ENCODE measurements around the gene UBA6. TPM values are rescaled to one million over a fixed set of nuclear protein-coding genes. Genes with fewer than 3 reads are reported as not detected.
"Not testable (repeated sequence)": the region's sequence is repeated elsewhere in the genome, so short reads cannot be mapped to it uniquely, and the experiment has no call there.

UBA6 gene
- total RNA-seq, 1 experiment from 2014 or later, result 132 TPM

GRCh38 chr4:67674098-67674497 lies 26.9 kb downstream of the UBA6 start:
- DNase-seq (ENCODE audit: low read depth), result no peak

- no peak for DNase-seq (ENCODE audit: low read depth)
Observed at GRCh38 chr4:67668315-67668714, 32.6 kb downstream of the UBA6 start.

- DNase-seq (ENCODE audit: low read depth), result no peak
Observed at GRCh38 chr4:67660418-67660817, 40.5 kb downstream of the UBA6 start.

- no peak for DNase-seq (ENCODE audit: low read depth)
Observed at GRCh38 chr4:67659065-67659464, 41.9 kb downstream of the UBA6 start.

- no peak for DNase-seq (ENCODE audit: low read depth)
Observed at GRCh38 chr4:67658302-67658701, 42.7 kb downstream of the UBA6 start.

GRCh38 chr4:67651536-67651935 lies 49.4 kb downstream of the UBA6 start:
- no peak for DNase-seq (ENCODE audit: low read depth)

- DNase-seq (ENCODE audit: low read depth), result no peak
Observed at GRCh38 chr4:67638136-67638535, 62.8 kb downstream of the UBA6 start.

GRCh38 chr4:67636978-67637377 lies 64.0 kb downstream of the UBA6 start:
- DNase-seq (ENCODE audit: low read depth), result not testable (repeated sequence)

GRCh38 chr4:67635331-67635730 lies 65.6 kb downstream of the UBA6 start:
- DNase-seq (ENCODE audit: low read depth), result no peak

GRCh38 chr4:67634741-67635140 lies 66.2 kb downstream of the UBA6 start:
- DNase-seq (ENCODE audit: low read depth), result no peak

GRCh38 chr4:67632492-67632891 lies 68.5 kb downstream of the UBA6 start:
- no peak for DNase-seq (ENCODE audit: low read depth)

- no peak for DNase-seq (ENCODE audit: low read depth)
Observed at GRCh38 chr4:67624939-67625338, 76.0 kb downstream of the UBA6 start.

GRCh38 chr4:67616478-67616877 lies 84.5 kb downstream of the UBA6 start:
- no peak for DNase-seq (ENCODE audit: low read depth)

- DNase-seq (ENCODE audit: low read depth), result no peak
Observed at GRCh38 chr4:67615119-67615518, 85.8 kb downstream of the UBA6 start.

- no peak for DNase-seq (ENCODE audit: low read depth)
Observed at GRCh38 chr4:67614186-67614585, 86.8 kb downstream of the UBA6 start.

- DNase-seq (ENCODE audit: low read depth), result no peak
Observed at GRCh38 chr4:67608027-67608426, 92.9 kb downstream of the UBA6 start.

GRCh38 chr4:67604749-67605148 lies 96.2 kb downstream of the UBA6 start:
- no peak for DNase-seq (ENCODE audit: low read depth)

- no peak for DNase-seq (ENCODE audit: low read depth)
Observed at GRCh38 chr4:67604029-67604381, 97.0 kb downstream of the UBA6 start.

- DNase-seq (ENCODE audit: low read depth), result no peak
Observed at GRCh38 chr4:67603310-67604028, 97.5 kb downstream of the UBA6 start.

- DNase-seq (ENCODE audit: low read depth), result no peak
Observed at GRCh38 chr4:67593741-67594175, 107.2 kb downstream of the UBA6 start.

- DNase-seq (ENCODE audit: low read depth), result no peak
Observed at GRCh38 chr4:67587156-67587555, 113.8 kb downstream of the UBA6 start.

GRCh38 chr4:67584496-67584895 lies 116.5 kb downstream of the UBA6 start:
- no peak for DNase-seq (ENCODE audit: low read depth)

- no peak for DNase-seq (ENCODE audit: low read depth)
Observed at GRCh38 chr4:67581913-67582312, 119.0 kb downstream of the UBA6 start.

- DNase-seq (ENCODE audit: low read depth), result no peak
Observed at GRCh38 chr4:67581208-67581857, 119.6 kb downstream of the UBA6 start.
